HG03196 (cell line): Measurements from ENCODE around the gene ZNF563.

Source experiments
- ATAC-seq: cut with Tn5 transposase; IDR thresholded peaks from one replicate; pipeline ENCODE4 v1.9.1; 2021; ENCODE audit not compliant: unreplicated experiment

ZNF563 gene

GRCh38 chr19:12295191-12295590 lies 38.2 kb downstream of the ZNF563 start:
- ATAC-seq, result no peak

- peak; percentile 88 for ATAC-seq
Measured at GRCh38 chr19:12294249-12295158, 38.9 kb downstream of the ZNF563 start, which contains the start of gene ZNF44. ZNF44 (minus strand) TSS chr19:12294883; CDS start chr19:12294694, 189 bp downstream.

GRCh38 chr19:12293777-12294248 lies 39.6 kb downstream of the ZNF563 start:
- peak; percentile 61 for ATAC-seq

- no peak for ATAC-seq
Measured at GRCh38 chr19:12289790-12290065, 43.7 kb downstream of the ZNF563 start.

GRCh38 chr19:12287958-12288500 lies 45.4 kb downstream of the ZNF563 start:
- no peak for ATAC-seq

- no peak for ATAC-seq
Measured at GRCh38 chr19:12284631-12285030, 48.8 kb downstream of the ZNF563 start.

GRCh38 chr19:12284226-12284625 lies 49.2 kb downstream of the ZNF563 start:
- no peak for ATAC-seq

- no peak for ATAC-seq
Measured at GRCh38 chr19:12278713-12279112, 54.7 kb downstream of the ZNF563 start.

- ATAC-seq, result no peak
Measured at GRCh38 chr19:12272980-12273901, 60.2 kb downstream of the ZNF563 start.

- ATAC-seq, result no peak
Measured at GRCh38 chr19:12272386-12272785, 61.0 kb downstream of the ZNF563 start.

GRCh38 chr19:12270854-12271253 lies 62.6 kb downstream of the ZNF563 start:
- ATAC-seq, result no peak
